HG02588 (cell line): ENCODE results near the gene ASB1.
"Not testable (repeated sequence)": the region's sequence is repeated elsewhere in the genome, so short reads cannot be mapped to it uniquely, and the experiment has no call there.

ENCODE experiments used
- ATAC-seq: cut with Tn5 transposase; IDR thresholded peaks from one replicate; pipeline ENCODE4 v1.9.1; 2021; ENCODE audit warnings: mild to moderate bottlenecking, moderate library complexity; ENCODE audit not compliant: unreplicated experiment

ASB1 gene

DNA sequence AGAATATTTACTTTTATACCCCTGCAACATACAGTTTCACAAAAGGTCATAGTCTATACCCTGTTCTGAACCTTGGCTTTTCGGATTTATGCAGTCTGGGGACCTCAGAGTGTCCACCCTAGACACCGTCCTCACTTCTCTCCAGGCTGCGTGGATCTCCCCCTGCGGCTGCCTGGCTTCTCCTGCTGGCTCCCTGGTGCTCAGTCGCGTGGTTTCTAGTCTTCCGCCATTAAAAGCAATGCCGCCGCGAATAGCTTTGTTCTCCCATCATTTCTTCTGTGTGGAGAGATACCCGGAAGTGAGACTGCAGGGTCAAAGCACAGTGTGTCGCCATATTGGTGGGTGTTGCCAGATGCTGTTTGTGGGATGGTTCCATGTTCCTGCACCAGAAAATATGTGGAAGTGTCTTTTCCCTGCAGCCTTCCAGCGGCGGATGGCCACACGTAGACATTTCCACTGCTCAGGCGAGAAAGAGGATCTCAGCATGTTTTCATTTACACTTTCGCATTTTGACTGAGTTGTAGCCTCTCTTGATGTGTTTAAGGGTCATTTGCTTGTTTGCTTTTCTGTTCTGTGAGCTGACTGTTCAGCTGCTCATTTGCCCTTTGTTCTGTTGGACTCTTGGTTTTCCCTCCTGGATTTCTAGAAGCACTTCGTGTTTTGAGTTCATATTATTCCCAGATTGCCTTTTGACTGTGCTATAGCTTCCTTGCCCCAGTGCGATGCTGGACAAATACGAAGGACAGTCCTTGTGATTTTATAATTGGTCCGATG, 22.9 kb upstream of the ASB1 start:
- ATAC-seq = no peak

GRCh38 chr2:238404406-238405216, 22.1 kb upstream of the ASB1 start:
- no peak for ATAC-seq

- ATAC-seq = not testable (repeated sequence)
Measured at GRCh38 chr2:238405217-238405555, 21.5 kb upstream of the ASB1 start.

DNA sequence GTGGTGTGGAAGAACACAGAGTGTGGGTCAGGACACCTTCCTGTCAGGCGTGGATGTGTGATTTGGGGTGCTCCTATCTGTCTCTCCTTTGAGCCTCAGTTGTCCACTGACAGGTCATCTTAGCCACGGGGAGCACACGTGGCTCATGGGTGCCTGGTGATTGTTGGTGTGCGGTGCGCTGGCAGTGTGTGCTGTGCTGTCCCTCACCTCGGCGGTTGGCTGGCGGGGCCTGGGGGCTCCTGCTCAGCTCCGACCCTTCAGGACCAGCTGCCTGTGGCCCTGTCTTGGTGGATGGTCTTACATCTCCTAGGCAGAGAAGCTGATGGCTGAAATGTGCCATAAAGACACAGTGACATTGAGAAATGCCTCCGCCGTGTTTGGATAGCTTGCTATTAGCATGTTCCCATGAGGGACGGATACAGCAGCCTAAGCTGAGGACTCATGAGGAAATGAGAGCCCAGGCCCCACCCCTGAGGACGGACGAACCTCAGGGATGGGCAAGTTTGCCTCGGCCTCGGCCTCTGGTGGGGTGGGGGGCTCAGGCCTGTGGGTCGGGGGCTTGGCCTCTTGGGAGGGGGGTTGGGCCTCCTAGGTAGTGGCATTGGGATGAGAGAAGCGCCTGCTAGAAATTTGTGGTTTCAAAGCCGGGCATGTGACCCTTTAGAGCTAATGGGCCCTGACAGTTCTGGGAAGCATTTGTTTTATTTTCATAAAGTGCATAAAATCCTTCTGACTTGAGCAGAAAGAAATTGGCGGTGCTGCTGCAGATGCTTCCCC, 20.3 kb upstream of the ASB1 start:
- ATAC-seq = no peak

- ATAC-seq = no peak
Measured at GRCh38 chr2:238406998-238407285, 19.8 kb upstream of the ASB1 start.

DNA sequence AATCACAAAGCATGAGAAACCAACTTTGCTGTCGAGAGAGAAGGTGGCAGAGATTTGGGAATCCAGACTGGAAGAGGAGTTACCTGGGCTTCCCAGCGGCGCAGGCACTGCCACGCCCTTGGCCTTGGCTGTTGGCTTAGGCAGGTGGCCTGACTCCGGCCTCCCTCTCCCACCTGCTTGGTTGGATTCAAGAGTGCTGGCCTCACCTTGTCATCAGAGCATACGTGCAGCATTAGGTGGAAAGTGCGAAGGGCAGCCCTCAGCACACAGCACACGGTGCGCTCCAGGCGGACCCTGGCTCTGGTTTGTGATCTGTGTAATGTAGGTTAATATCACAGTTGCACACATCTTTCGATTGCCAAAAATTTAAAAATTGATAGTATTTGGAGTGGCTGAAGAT, 19.2 kb upstream of the ASB1 start:
- ATAC-seq = no peak

- ATAC-seq = no peak
Measured at GRCh38 chr2:238408615-238409340, 17.9 kb upstream of the ASB1 start.

DNA sequence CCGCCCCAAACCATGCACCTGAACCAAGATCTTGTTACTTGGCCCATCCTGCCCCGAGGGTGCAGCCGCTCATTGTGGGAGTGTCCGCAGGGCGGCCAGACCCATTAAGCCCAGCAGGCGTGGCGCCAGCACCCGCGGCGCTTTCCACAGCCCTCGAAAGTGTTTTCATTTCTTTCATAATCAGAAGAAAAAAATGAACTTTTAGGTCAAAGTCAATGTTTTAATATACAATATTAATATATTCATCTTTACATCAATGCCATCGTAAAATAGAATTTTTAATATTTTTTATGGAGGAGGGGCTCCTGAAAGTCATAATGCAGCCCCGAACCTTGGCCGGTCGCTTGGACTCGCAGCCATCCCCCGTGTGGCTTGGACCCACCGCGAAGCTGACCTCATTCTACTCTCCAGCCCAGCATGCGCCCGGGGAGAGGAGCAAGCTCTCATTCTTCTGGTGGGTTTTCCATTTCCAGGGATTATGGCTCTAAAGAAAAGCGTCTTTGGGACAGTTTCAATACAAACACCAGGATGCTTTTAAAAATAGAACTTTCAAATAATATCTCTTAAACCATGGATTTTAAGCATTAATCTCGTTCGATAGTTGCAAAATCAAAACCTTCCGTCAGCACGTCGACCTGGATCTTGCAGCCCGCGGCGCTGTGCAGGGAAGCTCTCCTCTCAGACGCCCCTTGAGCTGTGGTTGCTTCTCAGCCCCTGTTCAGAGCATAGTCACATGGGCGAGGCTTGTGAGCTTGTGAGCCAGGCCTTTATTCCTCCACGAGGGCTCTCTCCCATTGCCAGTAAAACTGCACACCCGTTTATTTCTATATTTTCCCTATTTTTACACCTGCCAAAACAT, 17.2 kb upstream of the ASB1 start:
- no peak for ATAC-seq

- ATAC-seq = no peak
Measured at GRCh38 chr2:238412067-238412767, 14.5 kb upstream of the ASB1 start.

DNA sequence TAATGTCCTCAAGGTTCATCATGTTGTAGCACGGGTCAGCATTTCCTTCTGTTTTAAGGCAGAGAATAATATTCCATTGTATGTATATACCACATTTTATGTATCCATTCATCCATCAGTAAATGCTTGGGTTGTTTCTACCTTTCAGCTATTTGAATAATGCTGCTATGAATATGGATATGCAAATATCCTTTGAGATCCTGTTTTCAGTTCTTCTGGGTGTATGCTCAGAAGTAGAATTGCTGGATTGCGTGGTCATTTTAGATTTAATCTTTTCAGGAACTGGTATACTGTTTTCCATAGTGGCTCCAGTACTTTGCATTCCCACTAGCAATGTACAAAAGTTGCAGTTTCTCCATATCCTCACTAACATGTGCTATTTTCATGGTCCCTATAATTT, 13.4 kb upstream of the ASB1 start:
- no peak for ATAC-seq

GRCh38 chr2:238415036-238415764, 11.5 kb upstream of the ASB1 start:
- ATAC-seq = no peak

DNA sequence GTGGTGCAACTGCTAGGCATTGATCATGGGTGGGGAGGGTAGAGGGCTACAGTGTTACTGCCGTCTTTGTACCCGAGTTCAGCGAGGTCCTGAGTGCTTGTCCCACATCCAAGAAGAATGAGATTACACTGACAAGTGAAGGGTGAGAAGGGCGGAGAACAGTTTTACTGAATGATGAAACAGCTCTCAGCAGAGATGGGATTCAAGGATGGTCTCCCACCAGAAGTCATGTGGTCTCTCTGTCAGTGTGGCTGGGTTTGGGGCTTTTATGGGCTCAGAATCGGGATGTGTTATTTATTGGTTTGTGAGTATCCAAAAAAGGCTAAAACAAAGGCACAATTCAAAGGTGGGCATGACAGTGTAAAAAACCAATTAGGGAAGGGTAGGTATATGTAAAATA, 10.8 kb upstream of the ASB1 start:
- no peak for ATAC-seq

DNA sequence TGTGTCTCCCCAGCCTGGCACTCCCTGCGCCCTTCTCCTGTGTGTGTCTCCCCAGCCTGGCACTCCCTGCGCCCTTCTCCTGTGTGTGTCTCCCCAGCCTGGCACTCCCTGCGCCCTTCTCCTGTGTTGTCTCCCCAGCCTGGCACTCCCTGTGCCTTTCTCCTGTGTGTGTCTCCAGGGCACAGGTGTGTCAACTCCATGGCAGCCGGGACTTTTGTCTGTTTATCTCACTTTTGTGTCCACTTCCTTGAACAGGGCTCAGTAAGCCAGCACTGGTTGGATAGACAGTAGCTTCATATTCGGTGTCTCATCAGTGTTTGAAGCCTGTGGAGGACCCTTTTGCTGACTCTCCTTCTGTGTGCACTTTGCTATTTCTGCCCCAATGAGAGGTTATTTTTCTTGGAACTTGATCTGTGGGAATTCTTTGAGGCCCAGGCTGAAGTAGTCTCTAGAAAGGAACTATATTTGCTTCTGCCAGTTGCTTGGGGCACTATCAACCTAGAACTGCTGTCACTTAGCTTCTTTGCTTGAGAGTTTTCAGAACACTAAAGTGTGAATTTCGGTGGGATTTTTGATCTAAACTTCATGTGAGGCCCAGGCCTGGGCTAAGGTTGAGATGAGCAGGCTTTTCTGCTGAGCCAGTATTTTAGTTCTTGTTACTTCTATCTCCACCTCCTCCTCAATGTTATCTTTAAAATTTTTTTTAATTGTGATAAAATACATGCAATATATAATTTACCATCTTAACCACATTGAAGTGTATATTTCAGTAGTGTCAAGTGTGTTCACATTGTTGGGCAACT, 8.3 kb upstream of the ASB1 start:
- no peak for ATAC-seq

DNA sequence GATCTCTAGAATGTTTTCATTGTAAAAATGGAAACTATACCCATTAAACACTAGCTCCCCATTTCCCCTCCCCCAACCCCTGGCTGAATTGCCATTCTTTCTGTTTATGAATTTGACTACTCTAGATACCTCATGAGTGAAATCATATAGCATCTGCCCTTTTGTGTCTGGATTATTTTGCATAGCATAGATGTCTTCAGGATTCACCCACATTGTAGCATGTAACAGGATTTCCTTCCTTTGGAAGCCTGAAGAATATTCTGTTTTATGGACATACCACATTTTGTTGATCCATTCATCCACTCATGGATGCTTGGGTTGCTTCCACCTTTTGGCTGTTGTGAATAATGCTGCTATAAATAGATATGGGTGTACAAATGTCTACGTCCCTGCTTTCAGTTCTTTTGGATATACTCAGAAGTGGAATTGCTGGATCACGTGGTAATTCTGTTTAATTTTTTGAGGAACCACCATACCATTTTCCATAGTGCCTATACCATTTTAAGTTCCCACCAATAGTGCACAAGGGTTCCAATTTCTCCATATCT, 7.7 kb upstream of the ASB1 start:
- no peak for ATAC-seq

DNA sequence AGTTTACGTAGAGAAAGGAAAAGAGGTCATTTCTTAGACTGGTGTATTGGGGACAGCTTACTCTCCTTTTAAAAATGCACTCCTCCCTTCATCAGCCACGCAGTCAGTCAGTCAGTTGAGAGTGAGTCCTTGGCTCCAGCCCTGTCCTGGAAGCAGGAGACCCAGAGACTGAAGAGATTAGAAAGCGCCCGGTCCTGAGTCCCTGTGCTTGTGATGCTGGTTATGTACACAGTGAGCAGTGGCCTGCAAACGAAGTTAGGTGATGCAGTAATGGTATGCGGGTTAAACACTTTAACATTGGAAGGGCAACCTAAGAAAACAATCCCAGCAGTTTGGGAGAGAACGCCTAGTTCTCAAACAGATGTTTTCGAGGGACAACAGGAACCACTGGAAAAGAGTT, 6.3 kb upstream of the ASB1 start:
- no peak for ATAC-seq

GRCh38 chr2:238420878-238421694, 5.6 kb upstream of the ASB1 start:
- ATAC-seq = no peak

DNA sequence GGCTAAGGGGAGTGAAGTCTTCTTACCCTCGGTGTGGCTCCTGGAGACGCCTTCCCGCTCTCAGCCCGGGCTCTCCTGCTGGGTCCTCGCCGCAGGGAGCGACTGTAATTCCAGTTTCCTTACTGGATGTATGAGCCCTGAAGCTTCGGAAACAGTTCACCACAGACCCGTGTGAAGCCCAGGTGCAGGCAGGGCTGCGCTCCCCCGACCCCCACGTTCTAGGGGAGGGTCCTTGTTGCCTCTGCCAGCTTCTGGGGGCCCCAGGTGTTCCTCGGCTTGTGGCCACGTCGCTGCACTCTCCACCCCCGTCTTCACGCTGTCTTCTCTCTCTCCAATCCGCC, 5.1 kb upstream of the ASB1 start:
- ATAC-seq = no peak
